Breast epithelium (tissue), 4 donors: Measurements from ENCODE around the gene CAMK4. TPM values are rescaled to one million over a fixed set of nuclear protein-coding genes. Genes with fewer than 3 reads are reported as not detected.

Experiments
- DNase-seq, 2 donors: peaks; one replicate each; pipeline ENCODE4 v3.0.0-alpha.2; 2019; ENCODE audit warnings: low spot score in 2 of 2
- H3K27ac ChIP-seq, 2 donors: fragments of 200-600 bp; sonication (generic) in 1 of 2; one replicate each; pipeline ENCODE4 v1.5.1; 2016 to 2019; ENCODE audit warnings: mild to moderate bottlenecking in 1 of 2
- H3K27me3 ChIP-seq, 2 donors: fragments of 200-600 bp; sonication (generic) in 1 of 2; one replicate each; pipeline versions ENCODE4 v1.5.1 to v1.6.0; 2017 to 2019; ENCODE audit warnings: control low read depth in 1 of 2, mild to moderate bottlenecking in 1 of 2
- H3K36me3 ChIP-seq: fragments of 200-600 bp; one replicate; pipeline ENCODE4 v1.5.1; 2019
- H3K4me1 ChIP-seq, 2 donors: fragments of 200-600 bp; sonication (generic); one replicate each; pipeline ENCODE4 v1.5.1; 2016 to 2019; ENCODE audit warnings: control low read depth in 1 of 2
- H3K4me3 ChIP-seq, 3 donors: fragments of 200-600 bp; sonication (generic); 1 replicate in 2 of 3; 2 replicates in 1 of 3; pipeline ENCODE4 v1.5.1; 2016 to 2019; ENCODE audit warnings: mild to moderate bottlenecking in 3 of 3, moderate library complexity in 2 of 3
- H3K9me3 ChIP-seq, 2 donors: fragments of 200-600 bp; sonication (generic) in 1 of 2; one replicate each; pipeline ENCODE4 v1.5.1; 2016 to 2019; ENCODE audit warnings: control low read depth in 1 of 2
- CTCF ChIP-seq, 3 donors: fragments of 450-650 bp; IDR thresholded peaks; one replicate each; pipeline ENCODE4 v1.5.1; 2016 to 2017; ENCODE audit warnings: antibody characterized with exemption in 3 of 3, mild to moderate bottlenecking in 3 of 3, moderate library complexity in 3 of 3
- POLR2A ChIP-seq: fragments of 450-650 bp; IDR thresholded peaks from one replicate; pipeline ENCODE4 v1.6.1; 2016; ENCODE audit warnings: antibody characterized with exemption, mild to moderate bottlenecking, moderate library complexity
- POLR2AphosphoS5 ChIP-seq, 3 donors: sonication (generic); formaldehyde crosslinking; IDR thresholded peaks; one replicate each; pipeline ENCODE4 v1.6.1; 2017; ENCODE audit warnings: antibody characterized with exemption in 3 of 3
- intact Hi-C: fragments of 100-400 bp; cut with DNase I; formaldehyde crosslinking; loops from one replicate; pipeline ENCODE4 v1.15.1; 2023; ENCODE audit warnings: low total_unique reads
- total RNA-seq, 3 donors: library from RNA; depleted of rRNA; stranded (reverse); fragments of >200 nt; gene quantifications; one replicate each; pipeline ENCODE4 v1.1.0, GENCODE V29; 2016

Gene CAMK4
- total RNA-seq, 3 donors from 2014 or later = 0.98 to 1.5 (median 1.4) TPM

- intact Hi-C loops = no loop called here
- no peak for TF ChIP-seq POLR2A
- TF ChIP-seq CTCF (IDR thresholded peaks at IDR 0.05) = no peak
- no peak for TF ChIP-seq POLR2AphosphoS5 (IDR thresholded peaks at IDR 0.05)
Measured at GRCh38 chr5:111530298-111530740, 306.1 kb downstream of the CAMK4 start.

GRCh38 chr5:111532886-111533582 lies 308.9 kb downstream of the CAMK4 start:
- Histone ChIP-seq H3K4me1 (no peaks in the 10 kb centered on the region), H3K9me3 (no peaks in the 10 kb centered on the region), H3K4me3 (no peak overlapping the region), H3K36me3 (no peaks in the 10 kb centered on the region), H3K27ac (no peak overlapping the region), H3K27me3 (no peaks in the 10 kb centered on the region)
- intact Hi-C loops = no loop called here
- no peak for DNase-seq
- TF ChIP-seq POLR2AphosphoS5 (IDR thresholded peaks at IDR 0.05) = no peak
- no peak for TF ChIP-seq CTCF (IDR thresholded peaks at IDR 0.05)
- TF ChIP-seq POLR2A = no peak

More at GRCh38 chr5:111530298-111530740, 306.1 kb downstream of the CAMK4 start:
- H3K9me3 ChIP-seq = no peaks in the 10 kb centered on the region
- no peaks in the 10 kb centered on the region for H3K4me1 ChIP-seq
- DNase-seq = peak in 1 of 2 donors; percentile 21
- H3K4me3 ChIP-seq = no peak overlapping the region
- no peak overlapping the region for H3K27ac ChIP-seq
- H3K36me3 ChIP-seq = no peaks in the 10 kb centered on the region
- no peaks in the 10 kb centered on the region for H3K27me3 ChIP-seq

GRCh38 chr5:111535879-111536549 lies 311.8 kb downstream of the CAMK4 start:
- Histone ChIP-seq H3K9me3 (no peaks in the 10 kb centered on the region), H3K27ac (no peak overlapping the region), H3K36me3 (no peaks in the 10 kb centered on the region), H3K4me3 (no peak overlapping the region), H3K27me3 (no peaks in the 10 kb centered on the region), H3K4me1 (no peaks in the 10 kb centered on the region)
- TF ChIP-seq POLR2A (no peak), POLR2AphosphoS5 (IDR thresholded peaks at IDR 0.05) (no peak), CTCF (IDR thresholded peaks at IDR 0.05) (no peak)
- intact Hi-C loops = loop anchor here (5.0 kb wide), 1 partner anchor 601 kb away; no protein-coding TSS in a partner anchor
- DNase-seq = no peak

- H3K4me3 ChIP-seq = no peak overlapping the region
- H3K27me3 ChIP-seq = no peaks in the 10 kb centered on the region
- intact Hi-C loops = loop anchor here (5.0 kb wide), 1 partner anchor 600 kb away; no protein-coding TSS in a partner anchor
- no peaks in the 10 kb centered on the region for H3K36me3 ChIP-seq
- H3K27ac ChIP-seq = no peak overlapping the region
- no peak for DNase-seq
- H3K4me1 ChIP-seq = no peaks in the 10 kb centered on the region
- H3K9me3 ChIP-seq = no peaks in the 10 kb centered on the region
- no peak for TF ChIP-seq POLR2A
- TF ChIP-seq POLR2AphosphoS5 (IDR thresholded peaks at IDR 0.05) = no peak
- TF ChIP-seq CTCF (IDR thresholded peaks at IDR 0.05) = no peak
Measured at GRCh38 chr5:111537141-111538024, 313.2 kb downstream of the CAMK4 start.

Other genes with a start within 250 kb of the CAMK4 start
- gene TSLP, start 152.7 kb upstream of the CAMK4 start, total RNA-seq = 1 to 10 TPM in 1 of 3 donors, under 1 TPM in 2; 0.44 to 1.6 (median 0.66) TPM
- gene WDR36, start 132.0 kb upstream of the CAMK4 start, total RNA-seq = 10 to 100 TPM; 27.2 to 41.4 (median 37.2) TPM